H9 (cell line): Measurements from ENCODE around the gene ZNF142. TPM values are rescaled to one million over a fixed set of nuclear protein-coding genes. Genes with fewer than 3 reads are reported as not detected.
"Not testable (repeated sequence)": the region's sequence is repeated elsewhere in the genome, so short reads cannot be mapped to it uniquely, and the experiment has no call there.

Experiments used
- DNase-seq: peaks from one replicate; pipeline ENCODE4 v3.0.0-alpha.2; 2017
- H2AFZ ChIP-seq: one replicate; pipeline ENCODE4 v1.6.1; 2013; ENCODE audit warnings: mild to moderate bottlenecking, low read length, control low read depth, moderate library complexity
- H2AK5ac ChIP-seq: 2 replicates; pipeline ENCODE4 v1.6.1; 2013; ENCODE audit warnings: low read length, control low read depth, mixed read lengths; ENCODE audit not compliant: insufficient read length
- H2BK120ac ChIP-seq: one replicate; pipeline ENCODE4 v1.6.1; 2013; ENCODE audit warnings: low read depth, mild to moderate bottlenecking, low read length, control low read depth, inconsistent platforms; ENCODE audit not compliant: poor library complexity, severe bottlenecking
- H2BK12ac ChIP-seq: 2 replicates; pipeline ENCODE4 v1.6.1; 2013; ENCODE audit warnings: low read length, control low read depth, mixed read lengths, low read depth; ENCODE audit not compliant: insufficient read length
- H2BK15ac ChIP-seq: 2 replicates; pipeline ENCODE4 v1.6.1; 2013; ENCODE audit warnings: low read depth, low read length, control low read depth
- H2BK20ac ChIP-seq: one replicate; pipeline ENCODE4 v1.6.1; 2013; ENCODE audit warnings: low read depth, mild to moderate bottlenecking, low read length, control low read depth, inconsistent platforms; ENCODE audit not compliant: poor library complexity, severe bottlenecking
- H2BK5ac ChIP-seq: 2 replicates; pipeline ENCODE4 v1.6.1; 2013; ENCODE audit warnings: low read length, control low read depth, mixed read lengths; ENCODE audit not compliant: insufficient read length
- H3K14ac ChIP-seq: 2 replicates; pipeline ENCODE4 v1.6.1; 2013; ENCODE audit warnings: low read length, control low read depth; ENCODE audit not compliant: insufficient read depth
- H3K18ac ChIP-seq: 2 replicates; pipeline ENCODE4 v1.6.1; 2013; ENCODE audit warnings: low read depth, mild to moderate bottlenecking, mixed read lengths, low read length, control low read depth; ENCODE audit not compliant: insufficient read length
- H3K23ac ChIP-seq: 2 replicates; pipeline ENCODE4 v1.6.1; 2013; ENCODE audit warnings: low read length, control low read depth, mixed read lengths, low read depth; ENCODE audit not compliant: insufficient read length
- H3K23me2 ChIP-seq: 2 replicates; pipeline ENCODE4 v1.6.1; 2013; ENCODE audit warnings: low read depth, mild to moderate bottlenecking, mixed read lengths, low read length, control low read depth; ENCODE audit not compliant: insufficient read length, poor library complexity, severe bottlenecking
- H3K27ac ChIP-seq: 2 replicates; pipeline ENCODE4 v1.5.1; 2013; ENCODE audit warnings: low read length, control low read depth, mixed read lengths, low read depth; ENCODE audit not compliant: insufficient read length
- H3K27me3 ChIP-seq: 2 replicates; pipeline ENCODE4 v1.6.1; 2013; ENCODE audit warnings: low read length, control low read depth, inconsistent platforms; ENCODE audit not compliant: insufficient read depth
- H3K4ac ChIP-seq: 2 replicates; pipeline ENCODE4 v1.6.1; 2013; ENCODE audit warnings: low read depth, mild to moderate bottlenecking, control low read depth, inconsistent platforms, low read length, moderate library complexity
- H3K4me1 ChIP-seq: 2 replicates; pipeline ENCODE4 v1.6.1; 2013; ENCODE audit warnings: low read length, control low read depth, inconsistent platforms; ENCODE audit not compliant: insufficient read depth
- H3K4me2 ChIP-seq: 2 replicates; pipeline ENCODE4 v1.6.1; 2013; ENCODE audit warnings: low read length, control low read depth, mixed read lengths; ENCODE audit not compliant: insufficient read length, insufficient read depth
- H3K56ac ChIP-seq: 2 replicates; pipeline ENCODE4 v1.6.1; 2013; ENCODE audit warnings: low read depth, mild to moderate bottlenecking, mixed read lengths, low read length, control low read depth; ENCODE audit not compliant: insufficient read length
- H3K79me1 ChIP-seq: 2 replicates; pipeline ENCODE4 v1.6.1; 2013; ENCODE audit warnings: low read depth, mild to moderate bottlenecking, moderate library complexity, low read length, control low read depth, inconsistent platforms; ENCODE audit not compliant: insufficient read depth, poor library complexity, severe bottlenecking
- H3K79me2 ChIP-seq: 2 replicates; pipeline ENCODE4 v1.6.1; 2013; ENCODE audit warnings: low read length, control low read depth, inconsistent platforms; ENCODE audit not compliant: insufficient read depth
- H3K9ac ChIP-seq: 2 replicates; pipeline ENCODE4 v1.6.1; 2013; ENCODE audit warnings: low read length, control low read depth, mixed read lengths; ENCODE audit not compliant: insufficient read length; ENCODE audit errors: extremely low read depth
- H3K9me3 ChIP-seq: one replicate; pipeline ENCODE4 v1.6.1; 2013; ENCODE audit warnings: low read depth, low read length, inconsistent platforms; ENCODE audit not compliant: control insufficient read depth
- H3T11ph ChIP-seq: one replicate; pipeline ENCODE4 v1.6.1; 2013; ENCODE audit warnings: mild to moderate bottlenecking, low read length, control low read depth, inconsistent platforms
- H4K20me1 ChIP-seq: one replicate; pipeline ENCODE4 v1.6.1; 2013; ENCODE audit not compliant: control insufficient read depth, insufficient read length, insufficient read depth
- H4K5ac ChIP-seq: 2 replicates; pipeline ENCODE4 v1.6.1; 2013; ENCODE audit warnings: low read depth, mild to moderate bottlenecking, mixed read lengths, low read length, control low read depth; ENCODE audit not compliant: insufficient read length
- H4K8ac ChIP-seq: replicated peaks from 2 replicates; pipeline ENCODE4 v1.6.1; 2013; ENCODE audit warnings: low read length, control low read depth, mixed read lengths, low read depth; ENCODE audit not compliant: insufficient read length
- H4K91ac ChIP-seq: 2 replicates; pipeline ENCODE4 v1.6.1; 2013; ENCODE audit warnings: low read depth, mild to moderate bottlenecking, moderate library complexity, mixed read lengths, low read length, control low read depth; ENCODE audit not compliant: insufficient read length
- H3K27ac Mint-ChIP-seq, 3 experiments: 2 replicates in 2 of 3; 3 replicates in 1 of 3; pipeline ENCODE4 v1.8.0; 2020 to 2021; ENCODE audit warnings: mixed read lengths in 3 of 3, mild to moderate bottlenecking in 1 of 3, moderate library complexity in 1 of 3
- H3K27me3 Mint-ChIP-seq: 2 replicates; pipeline ENCODE4 v1.8.0; 2021; ENCODE audit warnings: low read depth, mild to moderate bottlenecking, moderate library complexity, mixed read lengths
- H3K36me3 Mint-ChIP-seq, 3 experiments: 2 replicates in 2 of 3; 3 replicates in 1 of 3; pipeline ENCODE4 v1.8.0; 2020 to 2021; ENCODE audit warnings: low read depth in 3 of 3, mixed read lengths in 3 of 3; ENCODE audit not compliant: insufficient read depth in 1 of 3
- H3K4me1 Mint-ChIP-seq, 2 experiments: 2 replicates each; pipeline ENCODE4 v1.8.0; 2020; ENCODE audit warnings: mixed read lengths in 2 of 2
- H3K4me3 Mint-ChIP-seq, 2 experiments: 2 replicates in 1 of 2; 3 replicates in 1 of 2; pipeline ENCODE4 v1.8.0; 2020 to 2021; ENCODE audit warnings: mild to moderate bottlenecking in 2 of 2, mixed read lengths in 2 of 2, moderate library complexity in 1 of 2
- H3K9me3 Mint-ChIP-seq, 2 experiments: 2 replicates in 1 of 2; 3 replicates in 1 of 2; pipeline ENCODE4 v1.8.0; 2020; ENCODE audit warnings: mild to moderate bottlenecking in 2 of 2, mixed read lengths in 2 of 2, moderate library complexity in 1 of 2
- whole genome bisulfite sequencing: extraction: QIAGEN DNeasy Blood & Tissue Kit; methylation state at CpG from one replicate; pipeline ENCODE4 v1.1.7; 2013; ENCODE audit warnings: missing lambda C conversion rate, low lambda C conversion rate, mixed read lengths; ENCODE audit not compliant: insufficient read length; ENCODE audit errors: extremely low coverage; 5-methylcytosine and 5-hydroxymethylcytosine counted together
- total RNA-seq: library from RNA; stranded (reverse); gene quantifications from 2 replicates; pipeline ENCODE4 v1.2.1, GENCODE V29; 2021
- TF ChIP-seq, protein P1 (sequence below): fragments of 200-600 bp; sonication (generic); conservative IDR thresholded peaks from 3 replicates; pipeline ENCODE4 v1.8.0; 2021; ENCODE audit warnings: antibody characterized with exemption, mild to moderate bottlenecking

The ZNF142 gene
- total RNA-seq, 1 experiment from 2014 or later = 43.4 TPM

DNA sequence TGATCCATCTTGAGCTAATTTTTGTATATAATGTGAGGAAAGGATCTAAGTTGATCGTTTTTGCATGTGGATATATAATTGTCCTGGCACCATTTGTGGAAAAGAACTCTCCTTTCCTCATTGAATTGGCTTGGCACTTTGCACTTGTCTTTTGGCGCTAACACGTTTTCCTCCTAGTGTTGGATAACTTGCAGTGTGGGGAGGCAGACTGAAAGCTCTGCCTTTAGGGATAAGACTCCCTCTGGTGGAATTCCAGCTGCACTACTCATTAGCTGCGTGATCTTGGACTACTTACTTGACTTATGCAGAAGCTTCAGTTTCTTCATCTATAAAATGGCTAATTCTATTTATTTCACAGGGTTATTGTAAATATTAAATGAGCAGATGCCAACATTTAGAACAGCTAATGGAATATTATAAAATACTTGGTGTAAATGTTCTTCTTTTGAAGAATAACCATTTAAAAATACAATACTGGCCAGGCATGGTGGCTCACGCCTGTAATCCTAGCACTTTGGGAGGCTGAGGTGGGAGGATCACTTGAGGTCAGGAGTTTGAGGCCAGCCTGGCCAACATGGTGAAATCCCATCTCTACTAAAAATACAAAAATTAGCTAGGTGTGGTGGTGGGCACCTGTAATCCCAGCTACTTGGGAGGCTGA lies 28.1 kb upstream of the ZNF142 start:
- H4K5ac ChIP-seq, H3K4me1 Mint-ChIP-seq, H3K4me2 ChIP-seq, H3K27me3 Mint-ChIP-seq, H3K79me1 ChIP-seq, H2BK12ac ChIP-seq, H3K23me2 ChIP-seq, H4K91ac ChIP-seq, H3K27me3 ChIP-seq, H3K4me3 Mint-ChIP-seq, H3T11ph ChIP-seq, H3K9me3 ChIP-seq, H3K79me2 ChIP-seq, H2BK5ac ChIP-seq, H3K4ac ChIP-seq, H3K9ac ChIP-seq, H2AFZ ChIP-seq, H2BK15ac ChIP-seq, H3K56ac ChIP-seq, H2BK20ac ChIP-seq, H4K8ac ChIP-seq, H2BK120ac ChIP-seq, H4K20me1 ChIP-seq, H3K9me3 Mint-ChIP-seq, H3K27ac Mint-ChIP-seq, H2AK5ac ChIP-seq, H3K23ac ChIP-seq, H3K4me1 ChIP-seq, H3K18ac ChIP-seq, H3K27ac ChIP-seq, H3K14ac ChIP-seq: not testable (repeated sequence)
- peak; percentile 66 for DNase-seq
- no CpG with 5 or more reads among the region's 5 CpGs for WGBS
- H3K36me3 Mint-ChIP-seq = peaks cover 0 to 52% (median 23%) of the 10 kb centered on the region in 3 experiments; a peak in 5 of 7 replicates
- TF ChIP-seq, protein P1, sequence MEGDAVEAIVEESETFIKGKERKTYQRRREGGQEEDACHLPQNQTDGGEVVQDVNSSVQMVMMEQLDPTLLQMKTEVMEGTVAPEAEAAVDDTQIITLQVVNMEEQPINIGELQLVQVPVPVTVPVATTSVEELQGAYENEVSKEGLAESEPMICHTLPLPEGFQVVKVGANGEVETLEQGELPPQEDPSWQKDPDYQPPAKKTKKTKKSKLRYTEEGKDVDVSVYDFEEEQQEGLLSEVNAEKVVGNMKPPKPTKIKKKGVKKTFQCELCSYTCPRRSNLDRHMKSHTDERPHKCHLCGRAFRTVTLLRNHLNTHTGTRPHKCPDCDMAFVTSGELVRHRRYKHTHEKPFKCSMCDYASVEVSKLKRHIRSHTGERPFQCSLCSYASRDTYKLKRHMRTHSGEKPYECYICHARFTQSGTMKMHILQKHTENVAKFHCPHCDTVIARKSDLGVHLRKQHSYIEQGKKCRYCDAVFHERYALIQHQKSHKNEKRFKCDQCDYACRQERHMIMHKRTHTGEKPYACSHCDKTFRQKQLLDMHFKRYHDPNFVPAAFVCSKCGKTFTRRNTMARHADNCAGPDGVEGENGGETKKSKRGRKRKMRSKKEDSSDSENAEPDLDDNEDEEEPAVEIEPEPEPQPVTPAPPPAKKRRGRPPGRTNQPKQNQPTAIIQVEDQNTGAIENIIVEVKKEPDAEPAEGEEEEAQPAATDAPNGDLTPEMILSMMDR = peak; percentile 84
